ENCODE results near the gene CNPY1.

GRCh38 chr7:155558961-155559360 lies 12.6 kb upstream of the CNPY1 start:
- TF ChIP-seq CREB1 (IDR thresholded peaks at IDR 0.05) (no peak), EP300 (IDR thresholded peaks at IDR 0.05; ENCODE audit: borderline replicate concordance in 1 of 2, low read depth in 2 of 2, low read length in 2 of 2) (no peak), EGR1 (IDR thresholded peaks at IDR 0.05; ENCODE audit: borderline replicate concordance, low read depth, low read length) (no peak), CTCF (IDR thresholded peaks at IDR 0.05; ENCODE audit: control extremely low read depth in 1 of 3, insufficient read depth in 1 of 3, low read depth in 1 of 3, low read length in 3 of 3) (no peak), POLR2A (IDR thresholded peaks at IDR 0.05; ENCODE audit: control extremely low read depth in 1 of 2, low read depth in 2 of 2, low read length in 2 of 2) (no peak), EZH2 (IDR thresholded peaks at IDR 0.05; ENCODE audit: low read depth, low read length, severe bottlenecking) (no peak)

Data from H1 (cell line).